SK-N-SH (cell line): ENCODE measurements around the gene CUL3. TPM values are rescaled to one million over a fixed set of nuclear protein-coding genes. Genes with fewer than 3 reads are reported as not detected.

Source experiments
- CTCF ChIA-PET: fragments of 300-600, 350-600 bp; formaldehyde crosslinking; extraction: SDS; loops from one replicate; lab custom pipeline; 2021; lab: Yijun Ruan, JAX
- POLR2A ChIA-PET: fragments of 350-600 bp; sonication (Branson Sonifier 250); formaldehyde crosslinking; extraction: SDS; loops from one replicate; lab custom pipeline; 2020; ENCODE audit warnings: antibody characterized with exemption, inconsistent platforms; lab: Yijun Ruan, JAX
- DNase-seq: peaks from one replicate; pipeline ENCODE4 v3.0.0; 2012
- H2AFZ ChIP-seq: fragments of 200-600 bp; sonication (generic); 2 replicates; pipeline ENCODE4 v1.8.1; 2016; ENCODE audit warnings: antibody characterized with exemption, mild to moderate bottlenecking, low read depth
- H3F3A ChIP-seq: fragments of 200-600 bp; sonication (generic); replicated peaks from 2 replicates; pipeline ENCODE3; 2016; ENCODE audit warnings: antibody characterized with exemption, mild to moderate bottlenecking; ENCODE audit not compliant: insufficient read depth
- H3K27ac ChIP-seq, 2 experiments: fragments of 200-500 bp in 1 of 2; fragments of 200-600 bp in 1 of 2; sonication (Bioruptor generic) in 1 of 2; sonication (generic), shearing (Covaris generic) in 1 of 2; 2 replicates each; pipeline versions ENCODE4 v1.5.1 to v1.6.1; 2014 to 2016; ENCODE audit warnings: low read depth in 2 of 2, inconsistent platforms in 1 of 2, low read length in 1 of 2, mild to moderate bottlenecking in 1 of 2, mixed read lengths in 1 of 2
- H3K27me3 ChIP-seq: fragments of 200-600 bp; sonication (generic), shearing (Covaris generic); 2 replicates; pipeline ENCODE4 v1.6.1; 2016; ENCODE audit warnings: mixed run types; ENCODE audit not compliant: insufficient read depth
- H3K36me3 ChIP-seq, 2 experiments: fragments of 200-500 bp in 1 of 2; fragments of 200-600 bp in 1 of 2; sonication (Bioruptor generic) in 1 of 2; sonication (generic) in 1 of 2; replicated peaks in 1 of 2; 2 replicates each; pipeline versions ENCODE3 to v1.5.1; 2014 to 2016; ENCODE audit warnings: low read length in 1 of 2, mild to moderate bottlenecking in 1 of 2; ENCODE audit not compliant: insufficient read depth in 2 of 2, control insufficient read depth in 1 of 2
- H3K4me1 ChIP-seq, 2 experiments: fragments of 200-500 bp in 1 of 2; fragments of 200-600 bp in 1 of 2; sonication (Bioruptor generic) in 1 of 2; sonication (generic), shearing (Covaris generic) in 1 of 2; 2 replicates each; pipeline versions ENCODE4 v1.5.1 to v1.6.1; 2014 to 2016; ENCODE audit warnings: low read depth in 1 of 2, low read length in 1 of 2, mixed run types in 1 of 2; ENCODE audit not compliant: insufficient read depth in 2 of 2, control insufficient read depth in 1 of 2
- H3K4me2 ChIP-seq: fragments of 200-600 bp; sonication (generic), shearing (Covaris generic); 2 replicates; pipeline ENCODE4 v1.6.1; 2017; ENCODE audit warnings: mixed run types
- H3K4me3 ChIP-seq, 2 experiments: fragments of 200-500 bp in 1 of 2; fragments of 200-600 bp in 1 of 2; sonication (Bioruptor generic) in 1 of 2; sonication (generic), shearing (Covaris generic) in 1 of 2; 2 replicates each; pipeline versions ENCODE4 v1.5.1 to v1.8.1; 2014 to 2016; ENCODE audit warnings: low read depth in 2 of 2, inconsistent platforms in 1 of 2, low read length in 1 of 2, mild to moderate bottlenecking in 1 of 2, mixed read lengths in 1 of 2, moderate library complexity in 1 of 2
- H3K79me2 ChIP-seq: fragments of 200-600 bp; sonication (generic); 2 replicates; pipeline ENCODE4 v1.8.1; 2017; ENCODE audit warnings: mild to moderate bottlenecking; ENCODE audit not compliant: insufficient read depth
- H3K9ac ChIP-seq: fragments of 200-600 bp; sonication (generic); 2 replicates; pipeline ENCODE4 v1.6.1; 2017; ENCODE audit warnings: mixed run types
- H3K9me2 ChIP-seq: fragments of 200-600 bp; sonication (generic); 2 replicates; pipeline ENCODE4 v1.6.1; 2017; ENCODE audit warnings: mixed run types
- H3K9me3 ChIP-seq: fragments of 200-600 bp; sonication (generic); 2 replicates; pipeline ENCODE4 v1.6.1; 2017; ENCODE audit warnings: mixed run types, mild to moderate bottlenecking, moderate library complexity
- H4K20me1 ChIP-seq: fragments of 200-600 bp; sonication (generic); 2 replicates; pipeline ENCODE4 v1.6.1; 2017; ENCODE audit warnings: mild to moderate bottlenecking, mixed run types; ENCODE audit not compliant: insufficient read depth
- CHD2 ChIP-seq: fragments of 150-350 bp; IDR thresholded peaks from 2 replicates; pipeline ENCODE4 v1.6.1; 2018; ENCODE audit warnings: low read length; ENCODE audit not compliant: partially characterized antibody
- FOXJ3 ChIP-seq: sonication (generic); formaldehyde crosslinking; IDR thresholded peaks from 2 replicates; pipeline ENCODE4 v1.5.1; 2020; ENCODE audit warnings: mild to moderate bottlenecking, missing genetic modification reagents
- FOXM1 ChIP-seq: IDR thresholded peaks from 2 replicates; pipeline ENCODE4 v1.4.0; 2012; ENCODE audit warnings: low read depth, mild to moderate bottlenecking
- GABPA ChIP-seq: IDR thresholded peaks from 2 replicates; pipeline ENCODE4 v1.4.0; 2012; ENCODE audit warnings: low read depth, mild to moderate bottlenecking
- GATA2 ChIP-seq: sonication (generic); formaldehyde crosslinking; IDR thresholded peaks from 2 replicates; pipeline ENCODE4 v1.5.0; 2020; ENCODE audit warnings: mild to moderate bottlenecking, missing genetic modification reagents
- JUND ChIP-seq: IDR thresholded peaks from 2 replicates; pipeline ENCODE4 v1.4.0; 2012
- MXI1 ChIP-seq: IDR thresholded peaks from 2 replicates; pipeline ENCODE4 v1.6.1; 2012; ENCODE audit warnings: mild to moderate bottlenecking, low read depth, low read length, improper control_type of control experiment
- NRF1 ChIP-seq: IDR thresholded peaks from 2 replicates; pipeline ENCODE4 v1.6.1; 2012; ENCODE audit warnings: low read depth, mild to moderate bottlenecking, low read length
- POLR2AphosphoS5 ChIP-seq: IDR thresholded peaks from 2 replicates; pipeline ENCODE4 v1.6.1; 2012; ENCODE audit warnings: low read depth, low read length
- RFX5 ChIP-seq: IDR thresholded peaks from 2 replicates; pipeline ENCODE4 v1.6.1; 2012; ENCODE audit warnings: mild to moderate bottlenecking, improper control_type of control experiment, low read length
- SIN3A ChIP-seq: IDR thresholded peaks from 2 replicates; pipeline ENCODE4 v1.6.1; 2012; ENCODE audit warnings: low read depth, mild to moderate bottlenecking, low read length, moderate library complexity, borderline replicate concordance
- TCF12 ChIP-seq: IDR thresholded peaks from 2 replicates; pipeline ENCODE4 v1.4.0; 2012
- YY1 ChIP-seq: IDR thresholded peaks from 2 replicates; pipeline ENCODE4 v1.4.0; 2012; ENCODE audit warnings: low read depth, mild to moderate bottlenecking
- WGBS: methylation state at CpG from one replicate; pipeline ENCODE4 v1.1.6; 2017; ENCODE audit warnings: low lambda C conversion rate; 5-methylcytosine and 5-hydroxymethylcytosine counted together
- polyA plus RNA-seq, 3 experiments: library from polyadenylated mRNA; depleted of rRNA; stranded (reverse); fragments of >200 nt; gene quantifications; 2 replicates each; pipeline ENCODE4 v1.2.3, GENCODE V29; 2012
- TF ChIP-seq, protein P1 (sequence below): fragments of 200-600 bp; sonication (generic); IDR thresholded peaks from 2 replicates; pipeline ENCODE4 v1.6.1; 2017; ENCODE audit warnings: antibody characterized with exemption, mild to moderate bottlenecking, moderate library complexity
- TF ChIP-seq, protein P2 (sequence below): fragments of 150-350 bp; IDR thresholded peaks from 2 replicates; pipeline ENCODE4 v1.6.1; 2017; ENCODE audit warnings: antibody characterized with exemption, low read length, low read depth, borderline replicate concordance
- TF ChIP-seq, protein P3 (sequence below): IDR thresholded peaks from 2 replicates; pipeline ENCODE4 v1.4.0; 2012; ENCODE audit warnings: low read depth, borderline replicate concordance
- TF ChIP-seq, protein P4 (sequence below): IDR thresholded peaks from 2 replicates; pipeline ENCODE4; 2012
- TF ChIP-seq, protein P5 (sequence below): IDR thresholded peaks from 2 replicates; pipeline ENCODE4 v1.4.0; 2012; ENCODE audit warnings: low read depth

The CUL3 gene
- polyA plus RNA-seq, 1 of the 3 experiments (the other 2 are of a cell fraction), result 17.3 TPM

DNA sequence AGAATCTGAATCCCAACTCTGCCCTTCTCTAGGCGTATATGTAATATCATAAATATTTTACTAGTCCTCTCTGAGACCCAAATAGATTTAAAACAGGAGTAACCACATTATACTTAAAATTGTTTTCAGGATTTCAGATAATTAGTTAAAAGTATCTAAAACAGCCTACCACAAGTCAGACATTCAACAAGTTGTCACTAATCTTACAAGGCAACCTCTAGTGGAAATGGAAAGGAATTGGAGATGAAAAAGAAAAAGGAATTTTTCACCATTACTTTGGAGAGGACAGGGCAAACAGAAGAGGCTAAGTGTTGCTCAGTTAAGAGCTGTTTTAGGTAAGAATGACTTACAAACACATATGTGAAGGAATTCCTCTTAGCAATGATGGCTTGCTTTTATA is 11.4 kb downstream of the CUL3 start:
- peaks cover 100% of the 10 kb centered on the region for H4K20me1 ChIP-seq
- H3K9me2 ChIP-seq, result no peaks in the 10 kb centered on the region
- TF ChIP-seq FOXJ3 (no peak), CHD2 (no peak), GABPA (no peak), FOXM1 (no peak), JUND (no peak), SIN3A (no peak), RFX5 (no peak), YY1 (no peak), TCF12 (no peak), MXI1 (no peak), GATA2 (CRISPR knock-in tag) (no peak), NRF1 (no peak), POLR2AphosphoS5 (no peak)
- TF ChIP-seq, protein P1, sequence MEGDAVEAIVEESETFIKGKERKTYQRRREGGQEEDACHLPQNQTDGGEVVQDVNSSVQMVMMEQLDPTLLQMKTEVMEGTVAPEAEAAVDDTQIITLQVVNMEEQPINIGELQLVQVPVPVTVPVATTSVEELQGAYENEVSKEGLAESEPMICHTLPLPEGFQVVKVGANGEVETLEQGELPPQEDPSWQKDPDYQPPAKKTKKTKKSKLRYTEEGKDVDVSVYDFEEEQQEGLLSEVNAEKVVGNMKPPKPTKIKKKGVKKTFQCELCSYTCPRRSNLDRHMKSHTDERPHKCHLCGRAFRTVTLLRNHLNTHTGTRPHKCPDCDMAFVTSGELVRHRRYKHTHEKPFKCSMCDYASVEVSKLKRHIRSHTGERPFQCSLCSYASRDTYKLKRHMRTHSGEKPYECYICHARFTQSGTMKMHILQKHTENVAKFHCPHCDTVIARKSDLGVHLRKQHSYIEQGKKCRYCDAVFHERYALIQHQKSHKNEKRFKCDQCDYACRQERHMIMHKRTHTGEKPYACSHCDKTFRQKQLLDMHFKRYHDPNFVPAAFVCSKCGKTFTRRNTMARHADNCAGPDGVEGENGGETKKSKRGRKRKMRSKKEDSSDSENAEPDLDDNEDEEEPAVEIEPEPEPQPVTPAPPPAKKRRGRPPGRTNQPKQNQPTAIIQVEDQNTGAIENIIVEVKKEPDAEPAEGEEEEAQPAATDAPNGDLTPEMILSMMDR, result no peak
- TF ChIP-seq, protein P2, sequence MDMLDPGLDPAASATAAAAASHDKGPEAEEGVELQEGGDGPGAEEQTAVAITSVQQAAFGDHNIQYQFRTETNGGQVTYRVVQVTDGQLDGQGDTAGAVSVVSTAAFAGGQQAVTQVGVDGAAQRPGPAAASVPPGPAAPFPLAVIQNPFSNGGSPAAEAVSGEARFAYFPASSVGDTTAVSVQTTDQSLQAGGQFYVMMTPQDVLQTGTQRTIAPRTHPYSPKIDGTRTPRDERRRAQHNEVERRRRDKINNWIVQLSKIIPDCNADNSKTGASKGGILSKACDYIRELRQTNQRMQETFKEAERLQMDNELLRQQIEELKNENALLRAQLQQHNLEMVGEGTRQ, result no peak
- TF ChIP-seq, protein P3, sequence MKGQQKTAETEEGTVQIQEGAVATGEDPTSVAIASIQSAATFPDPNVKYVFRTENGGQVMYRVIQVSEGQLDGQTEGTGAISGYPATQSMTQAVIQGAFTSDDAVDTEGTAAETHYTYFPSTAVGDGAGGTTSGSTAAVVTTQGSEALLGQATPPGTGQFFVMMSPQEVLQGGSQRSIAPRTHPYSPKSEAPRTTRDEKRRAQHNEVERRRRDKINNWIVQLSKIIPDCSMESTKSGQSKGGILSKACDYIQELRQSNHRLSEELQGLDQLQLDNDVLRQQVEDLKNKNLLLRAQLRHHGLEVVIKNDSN, result no peak
- TF ChIP-seq, protein P4, sequence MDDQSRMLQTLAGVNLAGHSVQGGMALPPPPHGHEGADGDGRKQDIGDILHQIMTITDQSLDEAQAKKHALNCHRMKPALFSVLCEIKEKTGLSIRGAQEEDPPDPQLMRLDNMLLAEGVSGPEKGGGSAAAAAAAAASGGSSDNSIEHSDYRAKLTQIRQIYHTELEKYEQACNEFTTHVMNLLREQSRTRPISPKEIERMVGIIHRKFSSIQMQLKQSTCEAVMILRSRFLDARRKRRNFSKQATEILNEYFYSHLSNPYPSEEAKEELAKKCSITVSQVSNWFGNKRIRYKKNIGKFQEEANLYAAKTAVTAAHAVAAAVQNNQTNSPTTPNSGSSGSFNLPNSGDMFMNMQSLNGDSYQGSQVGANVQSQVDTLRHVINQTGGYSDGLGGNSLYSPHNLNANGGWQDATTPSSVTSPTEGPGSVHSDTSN, result no peak
- TF ChIP-seq, protein P5, sequence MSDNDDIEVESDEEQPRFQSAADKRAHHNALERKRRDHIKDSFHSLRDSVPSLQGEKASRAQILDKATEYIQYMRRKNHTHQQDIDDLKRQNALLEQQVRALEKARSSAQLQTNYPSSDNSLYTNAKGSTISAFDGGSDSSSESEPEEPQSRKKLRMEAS, result no peak
- CTCF ChIA-PET, result interaction anchor here (0.7 to 1.2 kb wide), 3 partner anchors 77 to 580 kb away, joined by 3 to 4 read pairs (median 4); no protein-coding TSS in a partner anchor
- no peak overlapping the region for H3K9ac ChIP-seq
- peaks cover 0 to 5% of the 10 kb centered on the region in 2 experiments for H3K36me3 ChIP-seq
- H3K4me2 ChIP-seq, result no peak overlapping the region
- POLR2A ChIA-PET, result no interaction called here
- H2AFZ ChIP-seq, result no peak overlapping the region
- peaks cover 19% of the 10 kb centered on the region in 2 experiments; a peak in 3 of 4 replicates for H3K4me1 ChIP-seq
- no peak overlapping the region for H3K4me3 ChIP-seq
- no peak for DNase-seq
- no peak overlapping the region for H3K27ac ChIP-seq
- peaks cover 9% of the 10 kb centered on the region for H3F3A ChIP-seq
- H3K9me3 ChIP-seq, result no peaks in the 10 kb centered on the region
- H3K27me3 ChIP-seq, result no peaks in the 10 kb centered on the region
- 97% methylated on average over 1 of the region's 1 CpG for WGBS
- H3K79me2 ChIP-seq, result peaks cover 100% of the 10 kb centered on the region
